ENCODE data around the gene ATP6V1F. TPM values are rescaled to one million over a fixed set of nuclear protein-coding genes. Genes with fewer than 3 reads are reported as not detected.

ATP6V1F gene
- total RNA-seq, 1 experiment from 2014 or later = 169 TPM

DNA sequence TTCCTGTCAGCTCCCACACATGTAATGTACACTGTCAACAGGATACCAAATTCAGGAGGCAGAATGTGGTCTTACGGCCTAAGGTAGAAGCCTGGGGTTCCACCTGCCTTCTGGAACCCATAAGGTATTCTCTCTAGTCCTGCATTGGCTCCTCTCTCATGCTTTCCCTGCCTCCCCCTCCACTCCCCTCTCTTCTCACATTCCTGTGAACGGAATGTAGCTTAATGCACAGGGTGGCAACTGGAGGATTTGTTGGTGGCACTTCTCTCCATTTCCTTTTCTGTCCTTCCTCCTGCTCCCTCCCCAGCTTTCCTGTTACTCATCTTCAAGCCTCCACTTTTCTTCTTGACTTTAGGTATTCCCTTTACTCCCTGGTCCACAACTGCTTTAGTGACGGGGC, 44.0 kb upstream of the ATP6V1F start:
- Histone ChIP-seq H3K4me2 (no peak overlapping the region), H3K9me3 (ENCODE audit: insufficient read depth, low read depth) (no peaks in the 10 kb centered on the region), H2AFZ (no peak overlapping the region), H3F3A (ENCODE audit: insufficient read depth, low read depth) (no peaks in the 10 kb centered on the region), H3K4me1 (replicated peaks; ENCODE audit: insufficient read depth) (no peaks in the 10 kb centered on the region), H3K36me3 (ENCODE audit: low read depth) (no peaks in the 10 kb centered on the region), H4K20me1 (ENCODE audit: insufficient read depth) (no peaks in the 10 kb centered on the region), H3K4me3 (no peak overlapping the region), H3K27ac (no peak overlapping the region), H3K79me2 (ENCODE audit: low read depth) (no peaks in the 10 kb centered on the region), H3K27me3 (ENCODE audit: insufficient read depth, low read depth) (peaks cover 36% of the 10 kb centered on the region), H3K9me2 (ENCODE audit: insufficient read depth) (no peaks in the 10 kb centered on the region)
- ChIA-PET POLR2A (ENCODE audit: unreplicated experiment) (no interaction called here), CTCF (no interaction called here)
- BruUV-seq (replicated peaks) = no TSS peak
- TF ChIP-seq, protein P1, sequence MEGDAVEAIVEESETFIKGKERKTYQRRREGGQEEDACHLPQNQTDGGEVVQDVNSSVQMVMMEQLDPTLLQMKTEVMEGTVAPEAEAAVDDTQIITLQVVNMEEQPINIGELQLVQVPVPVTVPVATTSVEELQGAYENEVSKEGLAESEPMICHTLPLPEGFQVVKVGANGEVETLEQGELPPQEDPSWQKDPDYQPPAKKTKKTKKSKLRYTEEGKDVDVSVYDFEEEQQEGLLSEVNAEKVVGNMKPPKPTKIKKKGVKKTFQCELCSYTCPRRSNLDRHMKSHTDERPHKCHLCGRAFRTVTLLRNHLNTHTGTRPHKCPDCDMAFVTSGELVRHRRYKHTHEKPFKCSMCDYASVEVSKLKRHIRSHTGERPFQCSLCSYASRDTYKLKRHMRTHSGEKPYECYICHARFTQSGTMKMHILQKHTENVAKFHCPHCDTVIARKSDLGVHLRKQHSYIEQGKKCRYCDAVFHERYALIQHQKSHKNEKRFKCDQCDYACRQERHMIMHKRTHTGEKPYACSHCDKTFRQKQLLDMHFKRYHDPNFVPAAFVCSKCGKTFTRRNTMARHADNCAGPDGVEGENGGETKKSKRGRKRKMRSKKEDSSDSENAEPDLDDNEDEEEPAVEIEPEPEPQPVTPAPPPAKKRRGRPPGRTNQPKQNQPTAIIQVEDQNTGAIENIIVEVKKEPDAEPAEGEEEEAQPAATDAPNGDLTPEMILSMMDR (conservative IDR thresholded peaks at IDR 0.05) = no peak
- no peak for TF ChIP-seq EZH2 (IDR thresholded peaks at IDR 0.05; ENCODE audit: low read depth)
- DNase-seq = no peak
- intact Hi-C loops (cut with micrococcal nuclease; ENCODE audit: unreplicated experiment) = no loop called here

DNA sequence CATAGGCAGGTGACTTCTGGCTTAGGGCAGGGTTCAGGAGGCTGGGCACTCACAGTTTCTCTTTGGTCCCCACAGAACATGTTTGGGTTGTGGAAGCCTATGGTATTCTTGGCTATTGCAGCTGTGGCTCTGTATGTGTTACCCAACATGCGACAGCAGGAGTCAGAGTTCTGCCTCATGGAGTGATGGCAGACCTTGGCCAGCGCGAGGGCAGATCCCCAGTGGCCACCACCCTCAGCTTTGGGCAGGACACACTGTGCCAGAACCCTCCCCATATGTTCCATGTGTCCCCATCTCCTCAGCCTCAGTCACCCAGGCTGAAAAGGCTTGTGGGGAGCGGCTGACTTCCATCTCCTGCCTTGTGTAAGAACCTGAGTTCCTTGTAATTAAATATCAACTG, 40.9 kb upstream of the ATP6V1F start:
- Histone ChIP-seq H3K4me3 (no peak overlapping the region), H4K20me1 (ENCODE audit: insufficient read depth) (no peaks in the 10 kb centered on the region), H3K4me2 (no peak overlapping the region), H3K4me1 (replicated peaks; ENCODE audit: insufficient read depth) (peaks cover 3% of the 10 kb centered on the region), H2AFZ (no peak overlapping the region), H3K27ac (no peak overlapping the region), H3F3A (ENCODE audit: insufficient read depth, low read depth) (peaks cover 2% of the 10 kb centered on the region; the same call in 1 of the 2 replicates), H3K9me2 (ENCODE audit: insufficient read depth) (no peaks in the 10 kb centered on the region), H3K27me3 (ENCODE audit: insufficient read depth, low read depth) (peaks cover 31% of the 10 kb centered on the region), H3K36me3 (ENCODE audit: low read depth) (no peaks in the 10 kb centered on the region), H3K9me3 (ENCODE audit: insufficient read depth, low read depth) (no peaks in the 10 kb centered on the region), H3K79me2 (ENCODE audit: low read depth) (no peaks in the 10 kb centered on the region)
- TF ChIP-seq, protein P1 (conservative IDR thresholded peaks at IDR 0.05) = no peak
- no peak for TF ChIP-seq EZH2 (IDR thresholded peaks at IDR 0.05; ENCODE audit: low read depth)
- intact Hi-C loops (cut with micrococcal nuclease; ENCODE audit: unreplicated experiment) = no loop called here
- ChIA-PET CTCF (interaction anchor here (0.6 kb wide), 1 partner anchor 216 kb away, joined by 15 read pairs; no protein-coding TSS in a partner anchor), POLR2A (ENCODE audit: unreplicated experiment) (no interaction called here)
- BruUV-seq (replicated peaks) = no TSS peak
- DNase-seq = no peak

DNA sequence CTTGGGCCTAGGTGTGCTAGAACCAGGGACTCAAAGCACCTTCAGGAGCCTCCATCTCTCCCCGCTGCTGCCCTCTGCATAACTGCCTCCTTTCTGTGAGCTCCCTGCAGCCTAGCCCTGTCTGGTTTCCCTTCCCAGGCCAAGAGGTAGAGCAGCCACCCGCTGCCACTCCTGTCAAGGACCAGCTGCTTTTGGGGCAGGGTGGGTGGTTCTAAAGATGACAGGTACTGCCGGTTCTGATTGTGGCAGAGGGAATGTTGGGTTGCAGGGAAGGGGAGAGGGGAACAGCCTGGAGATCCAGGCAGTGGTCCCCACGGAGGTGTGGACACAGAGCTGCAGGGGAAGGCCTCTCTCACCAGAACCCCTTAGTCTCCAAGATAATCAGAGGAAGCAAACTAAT, 36.1 kb upstream of the ATP6V1F start:
- H2AFZ ChIP-seq = no peak overlapping the region
- ChIA-PET POLR2A (ENCODE audit: unreplicated experiment) (interaction anchor here (0.5 kb wide), 1 partner anchor 139 kb away, joined by 6 read pairs; no protein-coding TSS in a partner anchor), CTCF (no interaction called here)
- no peak overlapping the region for H3K4me3 ChIP-seq
- no peaks in the 10 kb centered on the region for H4K20me1 ChIP-seq (ENCODE audit: insufficient read depth)
- DNase-seq = no peak
- no peaks in the 10 kb centered on the region for H3K9me2 ChIP-seq (ENCODE audit: insufficient read depth)
- peak overlapping the region; percentile 35 for H3K4me2 ChIP-seq
- peaks cover 34% of the 10 kb centered on the region for H3K4me1 ChIP-seq (replicated peaks; ENCODE audit: insufficient read depth)
- H3K79me2 ChIP-seq (ENCODE audit: low read depth) = no peaks in the 10 kb centered on the region
- intact Hi-C loops (cut with micrococcal nuclease; ENCODE audit: unreplicated experiment) = loop anchor here (5.0 kb wide), 1 partner anchor 34 kb away; the partner anchor contains the start of gene CCDC136
- H3K9me3 ChIP-seq (ENCODE audit: insufficient read depth, low read depth) = no peaks in the 10 kb centered on the region
- TF ChIP-seq, protein P1 (conservative IDR thresholded peaks at IDR 0.05) = no peak
- no peak for TF ChIP-seq EZH2 (IDR thresholded peaks at IDR 0.05; ENCODE audit: low read depth)
- H3K36me3 ChIP-seq (ENCODE audit: low read depth) = no peaks in the 10 kb centered on the region
- no peaks in the 10 kb centered on the region for H3K27me3 ChIP-seq (ENCODE audit: insufficient read depth, low read depth)
- H3F3A ChIP-seq (ENCODE audit: insufficient read depth, low read depth) = peaks cover 8% of the 10 kb centered on the region; the same call in 1 of the 2 replicates
- no TSS peak for BruUV-seq (replicated peaks)
- peak overlapping the region; percentile 77 for H3K27ac ChIP-seq

All from PC-9 (cell line).